WI38 (cell line): ENCODE data around the gene PDGFA.

ENCODE experiments used
- H3K4me3 ChIP-seq: 2 replicates; pipeline ENCODE4 v1.5.1; 2011; ENCODE audit warnings: low read depth, mild to moderate bottlenecking, control low read depth, low read length
- CTCF ChIP-seq: IDR thresholded peaks from 2 replicates; pipeline ENCODE4 v1.5.1; 2012; ENCODE audit warnings: low read depth, mild to moderate bottlenecking, control low read depth, low read length

Gene PDGFA

DNA sequence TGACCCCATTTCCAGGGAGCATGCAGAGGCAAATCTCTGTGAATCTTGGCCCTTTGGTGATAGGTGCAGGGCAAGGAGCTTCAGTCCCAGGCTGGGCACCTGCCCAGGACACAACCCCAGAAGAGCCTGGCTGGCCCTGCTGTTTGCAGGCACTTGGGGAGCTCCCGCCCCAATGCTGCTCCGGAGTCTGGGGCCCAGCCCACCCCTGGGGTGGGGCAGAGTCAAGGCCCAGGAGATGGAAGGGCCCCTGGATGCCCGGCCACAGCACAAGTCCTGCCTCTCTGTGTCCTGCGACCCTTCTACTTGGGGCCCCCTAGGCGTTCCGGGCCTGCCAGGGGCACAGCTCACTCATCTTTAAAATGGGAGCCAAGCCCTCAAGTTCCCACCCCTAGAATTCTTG is 24.7 kb downstream of the PDGFA start:
- TF ChIP-seq CTCF, result no peak
- H3K4me3 ChIP-seq, result no peak overlapping the region

GRCh38 chr7:494259-494687 is 25.4 kb downstream of the PDGFA start:
- H3K4me3 ChIP-seq, result no peak overlapping the region
- TF ChIP-seq CTCF, result no peak

- TF ChIP-seq CTCF, result no peak
- no peak overlapping the region for H3K4me3 ChIP-seq
Observed at GRCh38 chr7:493661-494251, 25.9 kb downstream of the PDGFA start.

DNA sequence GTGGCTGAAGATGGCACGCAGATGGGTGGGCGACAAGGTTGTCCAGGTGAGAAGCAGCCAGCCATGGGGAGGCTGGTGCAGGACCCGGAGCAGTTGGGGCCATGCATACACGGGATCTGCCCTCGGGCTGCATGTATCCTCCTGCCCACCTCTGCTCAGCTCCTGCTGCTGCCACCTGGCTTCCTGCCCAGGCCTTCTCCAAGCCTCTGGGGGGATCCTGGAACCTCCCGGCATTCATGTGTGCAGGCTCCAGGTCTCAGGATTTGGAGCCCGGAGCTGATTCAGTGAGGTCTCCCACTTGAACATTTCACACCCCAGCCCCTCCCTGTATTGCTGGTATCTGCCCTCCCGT is 27.0 kb downstream of the PDGFA start:
- TF ChIP-seq CTCF, result no peak
- no peak overlapping the region for H3K4me3 ChIP-seq

- no peak for TF ChIP-seq CTCF
Observed at GRCh38 chr7:491958-492713, 27.5 kb downstream of the PDGFA start.

GRCh38 chr7:491292-491957 is 28.2 kb downstream of the PDGFA start:
- no peak overlapping the region for H3K4me3 ChIP-seq
- no peak for TF ChIP-seq CTCF

More at GRCh38 chr7:491958-492713, 27.5 kb downstream of the PDGFA start:
- H3K4me3 ChIP-seq, result no peak overlapping the region
